Lower leg skin (tissue), 4 donors: ENCODE data around the gene LHX4. TPM values are rescaled to one million over a fixed set of nuclear protein-coding genes. Genes with fewer than 3 reads are reported as not detected.

Source experiments
- DNase-seq, 2 donors: peaks; one replicate each; pipeline ENCODE4 v3.0.0-alpha.2; 2019; ENCODE audit warnings: low spot score in 2 of 2
- H3K4me3 ChIP-seq: fragments of 200-600 bp; sonication (generic); 2 replicates; pipeline ENCODE4 v1.5.1; 2017; ENCODE audit warnings: mild to moderate bottlenecking, low read depth; ENCODE audit not compliant: poor library complexity, severe bottlenecking
- POLR2A ChIP-seq, 2 donors: fragments of 450-650 bp; IDR thresholded peaks; one replicate each; pipeline ENCODE4 v1.6.1; 2016 to 2017; ENCODE audit warnings: antibody characterized with exemption in 2 of 2, mild to moderate bottlenecking in 1 of 2, moderate library complexity in 1 of 2
- WGBS, 2 donors: methylation state at CpG; one replicate each; pipeline ENCODE4 v1.1.5; 2018; 5-methylcytosine and 5-hydroxymethylcytosine counted together
- intact Hi-C: fragments of 100-400 bp; cut with DNase I; formaldehyde crosslinking; loops from one replicate; pipeline ENCODE4 v1.15.0; 2023; ENCODE audit warnings: low total_unique reads
- total RNA-seq, 4 donors: library from RNA; depleted of rRNA; stranded (reverse); fragments of >200 nt; gene quantifications; one replicate each; pipeline ENCODE4 v1.1.0, GENCODE V29; 2016
- TF ChIP-seq, protein P1 (sequence below), 3 donors: fragments of 450-650 bp; IDR thresholded peaks; one replicate each; pipeline ENCODE4 v1.5.1; 2016; ENCODE audit warnings: antibody characterized with exemption in 3 of 3, mild to moderate bottlenecking in 3 of 3, moderate library complexity in 2 of 3

Gene LHX4
- total RNA-seq, 4 donors from 2014 or later, result 0.08 to 0.32 (median 0.17) TPM; not detected in 1

- no peak for DNase-seq
- H3K4me3 ChIP-seq, result no peak overlapping the region
- intact Hi-C loops, result no loop called here
- WGBS, 2 donors, result 90 to 92% methylated on average over 1 of the region's 1 CpG
- TF ChIP-seq, protein P1, sequence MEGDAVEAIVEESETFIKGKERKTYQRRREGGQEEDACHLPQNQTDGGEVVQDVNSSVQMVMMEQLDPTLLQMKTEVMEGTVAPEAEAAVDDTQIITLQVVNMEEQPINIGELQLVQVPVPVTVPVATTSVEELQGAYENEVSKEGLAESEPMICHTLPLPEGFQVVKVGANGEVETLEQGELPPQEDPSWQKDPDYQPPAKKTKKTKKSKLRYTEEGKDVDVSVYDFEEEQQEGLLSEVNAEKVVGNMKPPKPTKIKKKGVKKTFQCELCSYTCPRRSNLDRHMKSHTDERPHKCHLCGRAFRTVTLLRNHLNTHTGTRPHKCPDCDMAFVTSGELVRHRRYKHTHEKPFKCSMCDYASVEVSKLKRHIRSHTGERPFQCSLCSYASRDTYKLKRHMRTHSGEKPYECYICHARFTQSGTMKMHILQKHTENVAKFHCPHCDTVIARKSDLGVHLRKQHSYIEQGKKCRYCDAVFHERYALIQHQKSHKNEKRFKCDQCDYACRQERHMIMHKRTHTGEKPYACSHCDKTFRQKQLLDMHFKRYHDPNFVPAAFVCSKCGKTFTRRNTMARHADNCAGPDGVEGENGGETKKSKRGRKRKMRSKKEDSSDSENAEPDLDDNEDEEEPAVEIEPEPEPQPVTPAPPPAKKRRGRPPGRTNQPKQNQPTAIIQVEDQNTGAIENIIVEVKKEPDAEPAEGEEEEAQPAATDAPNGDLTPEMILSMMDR (IDR thresholded peaks at IDR 0.05), result no peak
- TF ChIP-seq POLR2A (IDR thresholded peaks at IDR 0.05), result no peak
These were observed 49.6 kb downstream of the LHX4 start for GRCh38 chr1:180279651-180280050.

GRCh38 chr1:180280617-180281016, 50.6 kb downstream of the LHX4 start:
- no peak for DNase-seq
- intact Hi-C loops, result no loop called here
- TF ChIP-seq, protein P1 (IDR thresholded peaks at IDR 0.05), result no peak
- no peak for TF ChIP-seq POLR2A (IDR thresholded peaks at IDR 0.05)
- H3K4me3 ChIP-seq, result no peak overlapping the region
- 97 to 98% methylated on average over 2 of the region's 2 CpGs for WGBS, 2 donors

DNA sequence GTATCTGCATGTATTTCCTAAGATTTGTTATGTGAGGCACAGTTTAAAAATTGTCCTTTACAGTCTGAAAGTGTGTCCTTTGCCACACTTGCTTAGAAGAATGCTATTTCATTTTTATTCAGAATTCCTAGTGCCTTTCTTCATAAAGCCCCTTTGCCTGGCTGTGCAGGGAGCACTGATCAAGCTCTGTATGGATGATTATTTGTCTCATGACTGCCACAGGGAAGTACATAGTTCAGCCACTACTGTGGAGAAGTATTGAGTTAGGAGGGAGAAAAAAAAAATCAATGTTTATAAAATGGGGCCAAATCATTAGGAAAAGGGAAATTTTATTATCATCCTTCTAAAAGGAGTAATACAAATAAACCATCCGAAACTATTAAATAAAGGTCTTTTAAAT, 51.4 kb downstream of the LHX4 start:
- no peak for TF ChIP-seq POLR2A (IDR thresholded peaks at IDR 0.05)
- TF ChIP-seq, protein P1 (IDR thresholded peaks at IDR 0.05), result no peak
- WGBS, 2 donors, result 90 to 98% methylated on average over 1 of the region's 1 CpG
- intact Hi-C loops, result no loop called here
- no peak for DNase-seq
- no peak overlapping the region for H3K4me3 ChIP-seq

- TF ChIP-seq, protein P1 (IDR thresholded peaks at IDR 0.05), result no peak
- no peak for TF ChIP-seq POLR2A (IDR thresholded peaks at IDR 0.05)
- 81% methylated on average over 5 of the region's 5 CpGs for WGBS, 2 donors
These were observed 52.5 kb downstream of the LHX4 start for GRCh38 chr1:180282401-180283044.

GRCh38 chr1:180283098-180283497, 53.0 kb downstream of the LHX4 start:
- intact Hi-C loops, result no loop called here
- TF ChIP-seq, protein P1 (IDR thresholded peaks at IDR 0.05), result no peak
- no peak for TF ChIP-seq POLR2A (IDR thresholded peaks at IDR 0.05)
- no peak overlapping the region for H3K4me3 ChIP-seq
- 94 to 96% methylated on average over 4 of the region's 4 CpGs for WGBS, 2 donors
- DNase-seq, result no peak

More at GRCh38 chr1:180282401-180283044, 52.5 kb downstream of the LHX4 start:
- intact Hi-C loops, result no loop called here
- no peak overlapping the region for H3K4me3 ChIP-seq
- DNase-seq, result no peak

DNA sequence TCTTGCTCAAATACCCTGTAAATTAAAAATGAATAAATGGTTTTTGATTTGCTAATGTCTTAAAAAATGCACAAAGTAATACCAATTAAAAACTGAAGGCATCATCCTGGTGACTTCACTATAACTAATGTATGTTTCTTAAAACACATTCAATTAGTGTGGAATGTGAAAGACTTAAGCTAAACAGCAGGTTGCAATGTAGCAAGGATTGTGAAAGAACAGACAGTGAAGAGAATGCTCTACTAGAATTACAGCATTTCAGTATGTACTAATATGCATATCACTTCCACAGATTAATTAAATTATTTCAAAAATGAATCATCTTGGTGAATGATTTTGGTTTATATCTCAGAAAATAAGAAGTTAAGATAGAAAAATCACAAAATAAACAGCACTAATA, 56.4 kb downstream of the LHX4 start:
- H3K4me3 ChIP-seq, result no peak overlapping the region
- TF ChIP-seq, protein P1 (IDR thresholded peaks at IDR 0.05), result no peak
- TF ChIP-seq POLR2A (IDR thresholded peaks at IDR 0.05), result no peak
- no peak for DNase-seq
- intact Hi-C loops, result no loop called here
